HG03066 (cell line): ENCODE results near the gene STRBP.
"Not testable (repeated sequence)": the region's sequence is repeated elsewhere in the genome, so short reads cannot be mapped to it uniquely, and the experiment has no call there.

Experiments used
- ATAC-seq: cut with Tn5 transposase; IDR thresholded peaks from one replicate; pipeline ENCODE4 v1.9.1; 2021; ENCODE audit warnings: low read depth; ENCODE audit not compliant: unreplicated experiment

The STRBP gene

GRCh38 chr9:123251741-123252140, 16.6 kb downstream of the STRBP start:
- ATAC-seq, result no peak

GRCh38 chr9:123251324-123251723, 17.1 kb downstream of the STRBP start:
- ATAC-seq, result no peak

GRCh38 chr9:123250504-123250903, 17.9 kb downstream of the STRBP start:
- ATAC-seq, result no peak

- ATAC-seq, result not testable (repeated sequence)
Measured at GRCh38 chr9:123249162-123249561, 19.2 kb downstream of the STRBP start.

- ATAC-seq, result no peak
Measured at GRCh38 chr9:123248630-123249029, 19.8 kb downstream of the STRBP start.

- ATAC-seq, result no peak
Measured at GRCh38 chr9:123246534-123246933, 21.9 kb downstream of the STRBP start.

GRCh38 chr9:123239726-123240125, 28.7 kb downstream of the STRBP start:
- no peak for ATAC-seq

- no peak for ATAC-seq
Measured at GRCh38 chr9:123238365-123238764, 30.0 kb downstream of the STRBP start.

- ATAC-seq, result no peak
Measured at GRCh38 chr9:123237220-123237619, 31.2 kb downstream of the STRBP start.

- no peak for ATAC-seq
Measured at GRCh38 chr9:123235448-123235847, 32.9 kb downstream of the STRBP start.

GRCh38 chr9:123234853-123235252, 33.5 kb downstream of the STRBP start:
- ATAC-seq, result peak; percentile 37

- no peak for ATAC-seq
Measured at GRCh38 chr9:123232332-123232731, 36.1 kb downstream of the STRBP start.

- ATAC-seq, result no peak
Measured at GRCh38 chr9:123231421-123231820, 37.0 kb downstream of the STRBP start.

- ATAC-seq, result no peak
Measured at GRCh38 chr9:123228967-123229366, 39.4 kb downstream of the STRBP start.

GRCh38 chr9:123225995-123226394, 42.4 kb downstream of the STRBP start:
- no peak for ATAC-seq

GRCh38 chr9:123225374-123225813, 43.0 kb downstream of the STRBP start:
- peak; percentile 91 for ATAC-seq

- no peak for ATAC-seq
Measured at GRCh38 chr9:123220127-123220526, 48.3 kb downstream of the STRBP start.

GRCh38 chr9:123218831-123219230, 49.6 kb downstream of the STRBP start:
- ATAC-seq, result no peak

- ATAC-seq, result no peak
Measured at GRCh38 chr9:123217128-123217654, 51.2 kb downstream of the STRBP start.

GRCh38 chr9:123216251-123216797, 52.1 kb downstream of the STRBP start:
- ATAC-seq, result no peak

GRCh38 chr9:123211081-123211480, 57.3 kb downstream of the STRBP start:
- no peak for ATAC-seq

GRCh38 chr9:123208626-123209174, 59.7 kb downstream of the STRBP start:
- ATAC-seq, result no peak
